NT2/D1 (cell line): Measurements from ENCODE around the gene NGF.

ENCODE experiments used
- DNase-seq: peaks from one replicate; pipeline ENCODE4 v3.0.0-alpha.2; 2011; ENCODE audit warnings: low read depth, low spot score
- H3K27me3 ChIP-seq: 2 replicates; pipeline ENCODE4 v1.6.0; 2011; ENCODE audit warnings: mild to moderate bottlenecking; ENCODE audit not compliant: insufficient read length, insufficient read depth
- H3K36me3 ChIP-seq: 2 replicates; pipeline ENCODE4 v1.6.1; 2011; ENCODE audit warnings: mild to moderate bottlenecking, low read length, mixed read lengths; ENCODE audit not compliant: insufficient read depth, insufficient read length
- H3K4me1 ChIP-seq: 2 replicates; pipeline ENCODE4 v1.5.1; 2011; ENCODE audit not compliant: insufficient read depth, insufficient read length
- H3K4me3 ChIP-seq: 2 replicates; pipeline ENCODE4 v1.5.1; 2011; ENCODE audit warnings: low read depth; ENCODE audit not compliant: insufficient read length
- H3K9ac ChIP-seq: 2 replicates; pipeline ENCODE4 v1.6.0; 2011; ENCODE audit warnings: low read depth; ENCODE audit not compliant: insufficient read length
- H3K9me3 ChIP-seq: 2 replicates; pipeline ENCODE4 v1.5.1; 2011; ENCODE audit warnings: mild to moderate bottlenecking, low read length; ENCODE audit not compliant: insufficient read depth
- SUZ12 ChIP-seq: IDR thresholded peaks from 2 replicates; pipeline ENCODE4 v1.6.1; 2011; ENCODE audit not compliant: insufficient read length, insufficient read depth; ENCODE audit errors: extremely low read depth
- YY1 ChIP-seq: IDR thresholded peaks from 2 replicates; pipeline ENCODE4 v1.6.1; 2011; ENCODE audit not compliant: insufficient read length, insufficient read depth
- ZNF274 ChIP-seq: IDR thresholded peaks from 2 replicates; pipeline ENCODE4 v1.6.1; 2011; ENCODE audit warnings: mild to moderate bottlenecking, low read depth, low read length

NGF gene

DNA sequence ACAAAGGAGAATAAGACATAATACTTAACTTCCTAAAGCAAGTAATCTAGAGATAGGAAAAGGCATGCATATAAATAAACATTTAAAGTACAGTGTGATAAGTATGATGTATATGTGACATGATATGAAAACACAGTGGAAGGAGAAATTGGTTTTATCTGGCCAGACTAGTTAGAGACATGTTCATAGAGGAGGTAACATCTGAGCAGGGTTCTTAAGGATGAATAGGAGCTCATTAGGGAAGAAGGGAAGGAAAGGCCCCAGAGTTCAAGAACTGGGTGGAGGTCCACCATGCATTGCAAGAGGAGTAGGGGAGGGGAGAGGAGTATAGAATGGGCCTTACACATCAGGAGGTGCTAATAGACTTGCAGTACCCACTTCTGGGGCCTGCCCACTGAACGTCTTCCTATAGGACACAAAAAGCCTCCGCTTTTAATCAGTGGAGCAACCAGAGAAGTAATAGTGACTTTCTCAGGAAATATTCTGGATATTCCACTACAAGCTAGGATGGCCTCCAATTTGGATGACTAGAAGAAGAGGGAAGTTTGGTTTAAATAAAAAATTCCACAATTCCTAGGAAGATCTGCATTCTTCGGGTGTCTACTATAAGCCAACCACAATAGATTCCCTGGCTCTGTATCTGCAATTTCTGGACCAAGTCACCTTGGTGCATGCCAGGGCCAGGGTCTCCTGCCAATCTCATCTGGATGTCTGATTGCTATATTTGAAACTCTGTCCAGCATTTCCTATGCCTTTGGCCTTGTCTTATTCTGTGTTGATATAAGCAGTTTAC, 41.9 kb downstream of the NGF start:
- TF ChIP-seq SUZ12 (no peak), YY1 (no peak), ZNF274 (no peak)
- H3K9ac ChIP-seq, result no peak overlapping the region
- H3K27me3 ChIP-seq, result no peaks in the 10 kb centered on the region
- H3K4me3 ChIP-seq, result no peak overlapping the region
- DNase-seq, result no peak
- H3K9me3 ChIP-seq, result no peaks in the 10 kb centered on the region
- H3K36me3 ChIP-seq, result no peaks in the 10 kb centered on the region
- peaks cover 4% of the 10 kb centered on the region for H3K4me1 ChIP-seq

DNA sequence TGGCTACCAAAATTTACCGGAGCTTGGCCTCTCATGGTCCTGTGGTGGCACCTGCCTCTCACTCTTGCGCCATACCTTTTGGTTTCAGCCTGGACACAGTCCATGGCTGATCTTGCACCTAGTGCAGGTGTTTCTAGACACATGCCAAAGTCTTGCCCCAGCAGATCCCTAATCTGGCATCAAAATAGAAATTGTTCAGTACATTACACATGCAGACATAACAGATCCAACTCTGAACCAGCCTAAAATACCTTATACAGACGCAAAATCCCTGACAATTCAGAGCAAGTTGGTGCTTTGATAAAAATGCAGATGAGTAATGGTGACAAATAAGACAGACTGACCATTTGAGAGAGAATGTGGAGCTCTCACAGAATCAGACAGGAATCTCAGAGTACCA, 44.1 kb downstream of the NGF start:
- no peak for DNase-seq
- H3K9me3 ChIP-seq, result no peaks in the 10 kb centered on the region
- no peaks in the 10 kb centered on the region for H3K36me3 ChIP-seq
- H3K4me1 ChIP-seq, result peaks cover 4% of the 10 kb centered on the region
- H3K27me3 ChIP-seq, result no peaks in the 10 kb centered on the region
- H3K4me3 ChIP-seq, result no peak overlapping the region
- TF ChIP-seq ZNF274 (no peak), SUZ12 (no peak), YY1 (no peak)
- no peak overlapping the region for H3K9ac ChIP-seq

DNA sequence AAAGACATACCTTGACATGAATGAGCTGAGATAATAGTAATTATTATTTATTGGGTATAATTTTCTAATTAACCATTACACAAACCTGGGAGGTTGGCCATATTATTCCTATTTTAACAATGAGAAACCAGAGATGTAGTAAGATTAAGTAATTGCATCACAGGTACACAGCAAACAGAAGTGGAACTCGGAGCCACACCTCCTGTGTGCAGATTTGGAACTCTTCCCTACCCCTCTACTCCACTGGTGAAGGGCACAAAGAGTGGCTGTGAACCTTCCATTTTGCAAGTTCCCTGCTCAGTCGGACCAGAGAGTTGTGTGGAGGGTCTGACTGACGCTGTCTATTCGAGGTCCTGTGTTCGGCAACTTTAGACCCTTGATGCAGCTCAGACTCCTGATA, 45.0 kb downstream of the NGF start:
- Histone ChIP-seq H3K9me3 (no peaks in the 10 kb centered on the region), H3K4me3 (no peak overlapping the region), H3K9ac (no peak overlapping the region), H3K27me3 (no peaks in the 10 kb centered on the region), H3K4me1 (peaks cover 3% of the 10 kb centered on the region), H3K36me3 (no peaks in the 10 kb centered on the region)
- DNase-seq, result no peak
- no peak for TF ChIP-seq ZNF274
- TF ChIP-seq YY1, result no peak
- no peak for TF ChIP-seq SUZ12

DNA sequence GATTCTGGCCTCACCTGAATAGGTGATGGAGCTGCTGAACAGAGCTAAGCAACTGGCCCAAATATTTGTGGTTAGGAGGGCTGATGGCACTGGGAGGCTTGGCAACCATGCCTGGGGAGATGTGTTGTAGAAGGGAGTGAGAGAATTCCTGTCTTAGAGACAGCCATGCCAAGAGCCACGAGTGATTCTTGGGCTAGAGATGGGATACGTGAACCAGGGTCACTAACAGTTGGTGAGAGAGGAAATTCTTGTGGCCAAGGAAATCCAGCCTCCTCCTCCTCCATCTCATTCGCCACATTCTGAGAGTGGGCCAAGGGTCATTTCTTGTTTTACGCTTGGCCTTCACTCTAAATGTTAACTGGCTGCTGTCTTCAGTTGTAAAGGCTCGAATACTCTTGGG, 46.3 kb downstream of the NGF start:
- Histone ChIP-seq H3K27me3 (no peaks in the 10 kb centered on the region), H3K9ac (no peak overlapping the region), H3K4me1 (peaks cover 3% of the 10 kb centered on the region), H3K9me3 (no peaks in the 10 kb centered on the region), H3K36me3 (peaks cover 2% of the 10 kb centered on the region), H3K4me3 (no peak overlapping the region)
- TF ChIP-seq YY1 (no peak), ZNF274 (no peak), SUZ12 (no peak)
- DNase-seq, result no peak

DNA sequence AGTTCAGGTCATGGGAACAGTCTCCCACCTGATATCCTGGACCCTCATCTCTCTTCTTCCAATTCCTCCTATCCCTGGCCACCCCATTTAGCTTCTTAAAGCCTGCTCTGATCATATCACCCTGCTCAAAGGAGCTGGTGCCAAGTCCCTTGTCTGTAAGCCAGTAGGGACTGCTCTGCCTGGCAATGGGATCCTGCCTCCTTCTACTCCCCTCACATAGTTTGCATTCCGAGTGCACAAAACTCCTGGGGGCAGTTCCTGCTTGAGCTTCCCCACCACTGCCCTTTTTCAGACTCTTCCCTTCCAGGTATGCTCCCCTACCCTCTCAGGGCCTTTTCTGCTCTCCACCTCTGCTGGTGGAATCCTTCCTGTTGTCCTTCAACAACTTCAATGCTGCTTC, 48.1 kb downstream of the NGF start:
- TF ChIP-seq YY1 (no peak), SUZ12 (no peak), ZNF274 (no peak)

DNA sequence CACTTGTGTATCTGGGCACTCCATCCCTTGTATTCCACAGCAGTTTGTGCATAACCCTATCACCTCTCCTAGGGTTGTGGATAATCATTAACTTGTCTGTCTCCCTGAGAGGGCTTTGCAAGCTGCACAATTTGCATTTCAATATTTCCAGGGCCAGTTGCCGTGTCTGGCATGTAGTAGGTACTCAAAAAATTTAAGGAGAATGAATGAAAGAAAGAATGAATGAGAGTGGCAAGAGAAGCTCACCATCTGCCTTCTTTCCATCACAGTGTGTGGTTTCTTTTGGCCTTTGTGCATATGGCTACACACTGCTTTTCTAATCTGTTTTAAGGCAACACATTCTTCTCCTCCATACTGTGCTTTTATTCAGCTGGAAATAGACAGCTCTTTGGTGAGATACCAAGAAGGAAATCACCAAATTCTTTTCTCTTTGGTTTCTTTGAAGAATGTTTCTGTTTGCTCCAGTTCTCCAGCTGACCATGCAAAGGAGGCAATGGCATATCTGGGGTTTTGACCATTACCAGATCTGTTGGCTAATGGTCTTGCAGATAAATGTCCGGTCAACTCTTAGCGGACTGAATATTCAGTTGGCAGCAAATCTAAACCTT, 49.4 kb downstream of the NGF start:
- no peak for TF ChIP-seq ZNF274
- no peak for TF ChIP-seq YY1
- TF ChIP-seq SUZ12, result no peak
- no peak for DNase-seq
- H3K4me3 ChIP-seq, result no peak overlapping the region
- H3K36me3 ChIP-seq, result peaks cover 10% of the 10 kb centered on the region
- H3K9me3 ChIP-seq, result no peaks in the 10 kb centered on the region
- H3K4me1 ChIP-seq, result peaks cover 7% of the 10 kb centered on the region
- no peaks in the 10 kb centered on the region for H3K27me3 ChIP-seq
- no peak overlapping the region for H3K9ac ChIP-seq

More for the DNA sequence above, 48.1 kb downstream of the NGF start:
- H3K9ac ChIP-seq, result no peak overlapping the region
- H3K36me3 ChIP-seq, result peaks cover 10% of the 10 kb centered on the region
- H3K4me3 ChIP-seq, result no peak overlapping the region
- H3K4me1 ChIP-seq, result peaks cover 7% of the 10 kb centered on the region
- no peak for DNase-seq
- H3K27me3 ChIP-seq, result no peaks in the 10 kb centered on the region
- no peaks in the 10 kb centered on the region for H3K9me3 ChIP-seq

DNA sequence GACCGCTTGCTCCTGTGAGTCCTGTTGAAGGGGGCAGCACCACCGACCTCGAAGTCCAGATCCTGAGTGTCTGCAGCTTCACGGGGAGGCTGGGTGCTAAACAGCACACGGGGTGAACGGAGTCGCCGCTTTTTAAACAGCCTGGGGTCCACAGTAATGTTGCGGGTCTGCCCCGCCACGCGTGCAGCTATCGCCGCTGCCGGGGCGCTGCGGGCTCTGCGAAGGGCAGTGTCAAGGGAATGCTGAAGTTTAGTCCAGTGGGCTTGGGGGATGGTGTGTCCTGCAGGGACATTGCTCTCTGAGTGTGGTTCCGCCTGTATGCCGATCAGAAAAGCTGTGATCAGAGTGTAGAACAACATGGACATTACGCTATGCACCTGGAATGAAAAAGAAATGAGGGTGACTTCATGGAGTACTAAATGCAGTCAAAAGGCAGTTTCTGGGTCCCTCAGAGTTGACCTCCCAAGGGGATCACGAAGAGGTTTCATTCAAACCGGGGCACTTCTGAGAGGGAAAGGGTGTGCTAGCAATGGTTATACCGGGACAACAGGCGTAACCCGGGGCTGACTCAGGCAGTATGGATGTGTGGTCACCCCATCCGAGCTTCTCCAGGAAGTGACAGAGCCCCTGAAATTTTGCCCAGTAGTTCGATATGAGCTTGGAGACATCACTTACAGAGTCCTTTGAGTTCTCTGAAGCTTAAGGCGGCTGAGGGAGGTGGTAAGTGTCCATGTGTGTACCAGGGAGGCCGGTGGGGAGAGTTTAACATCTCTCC, 51.4 kb downstream of the NGF start:
- no peaks in the 10 kb centered on the region for H3K27me3 ChIP-seq
- no peak for TF ChIP-seq YY1
- TF ChIP-seq ZNF274, result no peak
- TF ChIP-seq SUZ12, result no peak
- H3K9ac ChIP-seq, result no peak overlapping the region
- H3K36me3 ChIP-seq, result peaks cover 10% of the 10 kb centered on the region
- H3K9me3 ChIP-seq, result no peaks in the 10 kb centered on the region
- H3K4me1 ChIP-seq, result peaks cover 7% of the 10 kb centered on the region
- DNase-seq, result no peak
- H3K4me3 ChIP-seq, result no peak overlapping the region
